ENCODE data around the gene DENND1B.

GRCh38 chr1:197664391-197664790 lies 110.9 kb downstream of the DENND1B start:
- TF ChIP-seq CTCF (tag by site-specific recombination; IDR thresholded peaks at IDR 0.05) (no peak), SETDB1 (IDR thresholded peaks at IDR 0.05; ENCODE audit: insufficient read length, low read length) (no peak)
